NCI-H526 (cell line): ENCODE data around the gene ZFAND4.
"Not testable (repeated sequence)": the region's sequence is repeated elsewhere in the genome, so short reads cannot be mapped to it uniquely, and the experiment has no call there.

ENCODE experiments used
- DNase-seq, 2 experiments: peaks; one replicate each; lab custom pipeline; 2025; lab: John Stamatoyannopoulos, UW

Gene ZFAND4

DNA sequence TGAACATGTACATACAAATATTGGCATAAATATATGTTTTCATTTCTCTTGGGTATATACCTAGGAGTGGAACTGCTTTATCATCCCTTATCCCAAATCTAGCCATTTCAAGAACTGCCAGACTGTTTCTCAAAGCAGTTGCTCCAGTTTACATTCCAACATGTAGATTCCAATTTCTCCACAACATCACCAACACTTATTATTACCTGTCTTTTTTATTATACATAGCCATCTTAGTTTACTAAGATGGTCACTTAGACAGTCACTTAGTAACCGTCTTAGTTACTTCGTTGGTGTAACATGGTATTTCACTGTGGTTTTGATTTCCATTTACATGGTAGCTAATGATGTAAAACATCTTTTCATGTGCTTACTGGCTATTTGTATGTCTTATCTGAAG, 82.7 kb downstream of the ZFAND4 start:
- no peak for DNase-seq

DNA sequence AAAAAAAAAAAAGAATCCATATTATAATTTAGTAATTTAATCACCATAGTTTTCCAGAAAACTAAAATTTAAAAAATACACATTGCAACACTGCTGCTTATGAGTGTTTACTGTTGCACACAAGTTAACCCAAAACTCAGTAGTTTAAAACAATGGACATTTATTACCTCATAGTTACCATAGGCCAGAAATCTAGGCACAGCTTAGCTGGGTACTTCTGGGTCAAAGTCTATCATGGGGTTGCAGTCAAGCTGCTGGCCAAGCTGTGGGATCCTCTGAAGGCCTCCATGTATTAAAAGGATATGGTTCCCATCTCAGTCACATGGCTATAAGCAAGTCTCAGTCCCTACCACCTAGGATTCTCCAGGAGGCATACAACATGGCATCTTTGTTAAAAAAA, 83.6 kb downstream of the ZFAND4 start:
- no peak for DNase-seq

DNA sequence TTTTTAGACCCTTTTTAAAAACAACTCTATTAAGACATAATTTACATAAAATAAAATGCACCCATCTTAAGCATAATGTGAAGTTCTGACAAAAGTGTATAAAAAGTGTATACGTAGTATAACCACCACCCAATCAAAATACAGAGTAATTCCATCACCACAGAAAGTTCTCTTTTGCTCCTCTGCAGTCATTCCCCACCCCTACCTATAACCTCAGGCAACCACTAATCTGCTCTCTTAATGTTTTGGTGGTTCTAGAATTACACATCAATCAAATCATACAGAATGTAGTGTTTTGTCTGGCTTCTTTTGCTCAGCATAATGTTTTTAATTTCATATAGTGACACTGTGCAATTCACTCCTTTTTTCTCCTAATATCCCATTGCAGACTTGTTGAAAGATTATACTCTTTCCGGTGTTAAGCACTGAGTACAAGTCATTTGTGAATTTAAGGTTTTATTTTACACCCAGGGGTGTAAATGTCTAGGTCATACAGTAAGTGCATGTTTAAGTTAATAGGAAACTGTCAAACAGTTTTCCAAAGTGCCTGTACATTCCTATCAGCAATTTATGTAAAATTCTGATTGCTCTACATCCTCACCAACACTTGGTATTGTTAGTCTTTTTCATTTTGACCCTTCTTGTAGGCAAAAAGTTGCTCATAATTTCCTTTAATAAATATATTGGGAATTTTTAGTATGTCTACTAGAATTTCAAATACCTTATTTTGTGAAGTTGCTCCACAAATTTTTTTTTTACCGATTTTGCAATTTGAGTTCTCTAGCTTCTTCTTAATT, 86.3 kb downstream of the ZFAND4 start:
- DNase-seq, result no peak

DNA sequence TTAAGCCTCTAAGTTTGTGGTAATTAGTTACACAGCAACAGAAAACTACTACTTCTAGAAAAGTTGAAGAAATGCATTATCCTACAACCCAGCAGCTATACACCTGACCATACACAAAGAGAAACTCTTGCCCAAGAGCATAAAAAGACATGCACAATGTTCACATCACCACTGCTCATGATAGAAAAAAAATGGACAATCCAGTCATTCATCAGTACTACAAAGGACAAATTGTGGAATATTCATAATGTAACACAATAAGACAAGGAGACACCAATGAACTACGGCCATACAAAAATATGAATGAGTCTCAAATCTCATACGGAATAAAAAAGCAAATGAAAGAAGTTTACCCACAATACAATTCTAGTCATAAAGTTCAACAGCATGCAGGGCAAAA, 87.4 kb downstream of the ZFAND4 start:
- no peak for DNase-seq

DNA sequence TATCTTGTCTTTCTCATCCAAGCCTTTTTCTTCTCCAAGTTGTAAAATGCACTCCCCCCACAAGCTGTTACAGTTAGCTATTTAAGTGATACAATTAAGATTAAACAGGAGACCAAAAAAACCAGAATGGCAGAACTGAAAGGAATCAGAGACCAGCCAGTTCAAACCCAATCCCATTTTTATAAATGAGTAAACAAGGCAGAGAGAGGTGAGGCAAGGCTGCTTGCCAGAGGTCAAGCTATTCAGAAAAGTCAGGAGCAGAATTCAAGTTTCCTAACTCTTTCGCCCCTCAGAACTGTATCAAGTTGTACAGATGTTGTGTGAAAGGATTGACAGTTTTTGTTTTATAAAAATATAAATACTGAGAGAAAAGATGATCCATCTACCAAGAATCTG, 90.2 kb downstream of the ZFAND4 start:
- DNase-seq, result no peak

DNA sequence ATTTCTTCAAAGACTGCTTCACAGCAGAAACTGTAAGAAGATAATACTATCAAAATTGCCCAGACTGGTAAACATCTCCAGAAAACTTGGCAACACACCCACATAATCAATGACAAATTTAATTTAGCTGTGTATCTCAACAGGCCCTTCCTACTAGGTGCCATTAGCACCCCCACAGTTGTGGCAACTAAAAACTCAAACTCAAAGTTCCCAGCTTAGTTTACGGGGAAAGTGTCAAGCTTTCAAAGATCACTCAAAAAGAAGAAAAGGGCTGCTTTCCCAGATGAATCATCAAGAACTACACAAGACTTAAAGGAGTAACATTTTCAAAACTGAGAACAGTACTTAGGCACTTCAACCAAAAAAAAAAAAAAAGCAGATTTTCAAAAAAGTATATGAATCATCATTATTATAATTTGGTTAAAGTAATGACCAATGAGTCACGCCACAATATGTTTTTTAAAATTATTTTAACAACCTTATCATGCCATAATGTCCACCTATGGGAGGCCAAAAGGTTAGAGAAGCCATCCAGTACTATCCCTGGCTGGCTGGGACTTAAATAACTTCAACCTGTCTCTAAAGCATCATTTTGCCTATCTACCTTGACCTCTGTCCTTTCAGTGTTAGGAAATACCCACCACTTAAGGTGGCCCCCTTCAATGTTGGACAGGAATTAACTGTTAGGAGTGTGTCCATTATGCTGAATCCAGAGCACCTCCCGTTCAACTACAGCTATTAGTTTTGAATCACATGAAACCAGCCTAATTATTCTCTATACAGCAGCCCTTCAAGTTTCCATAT, 90.8 kb downstream of the ZFAND4 start:
- DNase-seq, result no peak

DNA sequence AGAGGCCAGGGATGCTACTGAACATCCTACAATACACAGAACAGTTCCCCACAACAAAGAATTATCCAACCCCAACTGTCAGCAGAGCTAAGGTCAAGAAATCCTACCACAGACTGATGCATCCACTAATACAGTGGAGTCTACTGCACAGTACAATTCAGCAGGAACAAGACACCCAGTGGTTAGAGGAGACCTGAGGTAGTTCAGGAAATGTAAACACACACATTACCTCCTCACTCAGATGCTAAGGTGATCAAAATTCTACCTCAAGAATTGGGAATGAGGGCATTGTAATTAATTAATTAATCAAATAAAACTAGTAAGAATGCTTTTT, 91.4 kb downstream of the ZFAND4 start:
- DNase-seq, result peak; percentile 4 to 12

DNA sequence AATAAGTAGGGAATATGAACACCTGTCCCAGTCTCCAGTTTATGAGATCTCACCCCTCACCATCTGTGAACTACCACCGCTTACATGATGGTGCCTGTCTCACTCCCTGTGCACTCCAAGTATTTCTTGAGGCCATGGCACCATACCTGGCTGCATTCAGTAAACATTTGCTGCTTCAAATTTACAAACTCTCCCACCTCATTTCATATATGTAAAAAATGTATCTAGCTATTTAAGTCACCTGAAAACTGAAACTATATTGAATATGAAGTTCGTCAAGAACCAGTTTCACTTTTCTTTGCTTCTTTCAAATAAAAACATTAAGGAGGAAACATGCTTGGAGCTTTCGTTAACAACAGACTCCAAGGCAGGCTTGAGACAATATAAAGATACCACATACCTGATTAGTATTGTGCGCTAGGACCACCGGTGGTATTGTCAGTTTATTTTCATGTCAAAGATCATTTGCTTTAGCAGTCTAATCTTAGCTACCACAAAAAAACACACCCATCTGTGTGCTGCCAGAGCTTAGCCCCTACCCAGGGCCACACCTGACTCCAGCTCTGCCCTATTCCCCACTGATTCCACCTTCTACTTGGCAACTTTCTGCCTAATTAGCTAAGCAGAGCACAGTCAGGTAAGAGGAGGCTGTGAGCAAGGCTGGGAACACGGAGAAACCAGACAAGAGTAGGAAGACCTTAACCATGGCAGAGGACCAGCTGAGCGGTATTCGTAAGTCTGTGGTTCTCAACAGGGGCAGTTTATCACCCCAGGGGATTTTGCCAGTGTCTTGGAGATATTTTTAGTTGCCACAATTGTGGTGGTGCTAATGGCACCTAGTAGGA, 92.0 kb downstream of the ZFAND4 start:
- peak; percentile 19 to 51 for DNase-seq

DNA sequence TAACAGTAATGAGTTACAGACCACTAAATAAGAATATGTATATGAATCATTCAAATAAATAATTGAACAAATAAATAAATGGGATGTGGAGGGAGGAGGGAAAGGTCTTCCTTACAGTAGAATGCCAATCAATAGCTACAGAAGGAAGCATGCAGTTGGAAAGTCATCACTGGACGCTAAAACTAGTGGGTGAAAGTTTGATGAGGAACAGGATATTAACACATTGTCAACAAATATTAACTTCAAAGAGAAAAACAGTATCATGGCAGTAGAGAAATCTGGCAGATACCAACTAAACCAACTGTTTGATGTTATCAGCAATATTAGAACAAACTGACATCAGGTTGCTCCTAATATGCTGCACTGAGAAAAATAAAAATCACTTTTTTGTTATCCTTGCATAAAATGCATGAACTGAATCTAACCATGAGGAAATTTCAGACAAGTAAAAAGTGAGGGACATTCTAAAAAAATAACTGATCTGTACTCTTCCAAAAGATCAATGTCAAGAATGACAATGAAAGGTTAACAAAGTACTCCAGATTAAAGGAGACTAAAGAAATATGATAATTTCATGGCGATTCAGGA, 94.1 kb downstream of the ZFAND4 start:
- DNase-seq, result no peak

DNA sequence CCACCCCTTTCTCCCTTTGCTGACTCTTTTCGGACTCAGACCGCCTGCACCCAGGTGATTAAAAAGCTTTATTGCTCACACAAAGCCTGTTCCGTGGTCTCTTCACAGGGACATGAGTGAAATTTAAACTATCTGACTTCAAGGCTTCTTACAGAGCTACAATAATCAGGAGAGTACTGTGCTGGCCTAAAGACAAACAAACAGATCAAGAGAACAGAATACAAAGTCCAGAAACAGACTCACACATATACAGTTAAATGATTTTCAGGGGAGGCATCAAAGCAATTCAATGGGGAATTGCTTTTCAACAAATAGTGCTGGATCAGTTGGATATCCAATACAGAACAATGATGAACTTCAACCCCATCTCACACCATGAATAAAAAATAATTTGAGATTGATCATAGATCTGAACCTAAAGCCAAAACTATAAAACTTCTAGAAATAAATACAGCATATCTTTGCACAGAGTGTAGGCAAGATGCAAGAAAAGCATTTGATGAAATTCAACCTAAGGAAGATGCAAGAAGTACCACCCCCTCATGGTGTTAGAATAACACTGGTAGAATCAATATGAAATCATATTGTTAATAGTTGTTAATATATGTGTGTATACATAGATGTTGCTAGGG, 96.5 kb downstream of the ZFAND4 start:
- no peak for DNase-seq

DNA sequence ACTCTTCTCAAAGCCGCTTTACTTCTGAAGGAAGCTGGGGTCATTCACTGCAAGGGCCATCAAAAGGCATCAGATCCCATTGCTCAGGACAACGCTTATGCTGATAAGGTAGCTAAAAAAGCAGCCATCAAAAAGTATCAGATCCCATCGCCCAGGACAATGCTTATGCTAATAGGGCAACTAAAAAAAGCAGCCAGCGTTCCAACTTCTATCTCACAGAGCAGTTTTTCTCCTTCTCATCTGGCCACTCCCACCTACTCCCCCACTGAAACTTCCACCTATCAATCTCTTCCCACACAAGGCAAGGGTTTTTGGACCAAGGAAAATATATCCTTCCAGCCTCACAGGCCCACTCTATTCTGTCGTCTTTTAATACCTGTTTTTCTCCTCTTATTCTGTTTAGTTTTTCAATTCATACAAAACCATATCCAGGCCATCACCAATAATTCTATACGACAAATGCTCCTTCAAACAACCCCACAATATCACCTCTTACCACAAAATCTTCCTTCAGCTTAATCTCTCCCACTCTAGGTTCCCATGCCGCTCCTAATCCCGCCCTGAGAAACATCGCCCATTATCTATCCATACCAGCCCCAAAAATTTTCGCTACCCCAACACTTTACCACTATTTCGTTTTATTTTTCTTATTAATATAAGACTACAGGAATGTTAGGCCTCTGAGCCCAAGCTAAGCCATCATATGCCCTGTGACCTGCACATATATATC, 97.4 kb downstream of the ZFAND4 start:
- DNase-seq, result not testable (repeated sequence)

DNA sequence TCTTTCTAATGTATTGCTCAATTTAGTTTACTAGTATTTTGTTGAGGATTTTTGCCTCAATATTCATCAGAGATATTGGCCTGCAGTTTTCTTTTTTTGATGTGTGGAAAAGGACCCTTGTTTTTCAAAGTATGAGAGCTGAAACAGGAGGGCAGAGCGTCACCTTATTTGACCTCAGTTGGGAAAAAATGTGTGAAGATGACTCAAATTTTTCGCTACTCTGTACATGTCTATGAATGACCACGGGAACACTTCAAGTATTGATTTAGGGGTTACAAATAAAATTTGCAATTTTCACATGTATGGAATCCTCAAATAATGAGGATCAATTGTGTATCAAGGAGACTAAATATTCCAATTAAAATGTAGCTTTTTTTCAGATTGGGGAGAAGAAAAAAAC, 103.1 kb downstream of the ZFAND4 start:
- DNase-seq, result no peak

DNA sequence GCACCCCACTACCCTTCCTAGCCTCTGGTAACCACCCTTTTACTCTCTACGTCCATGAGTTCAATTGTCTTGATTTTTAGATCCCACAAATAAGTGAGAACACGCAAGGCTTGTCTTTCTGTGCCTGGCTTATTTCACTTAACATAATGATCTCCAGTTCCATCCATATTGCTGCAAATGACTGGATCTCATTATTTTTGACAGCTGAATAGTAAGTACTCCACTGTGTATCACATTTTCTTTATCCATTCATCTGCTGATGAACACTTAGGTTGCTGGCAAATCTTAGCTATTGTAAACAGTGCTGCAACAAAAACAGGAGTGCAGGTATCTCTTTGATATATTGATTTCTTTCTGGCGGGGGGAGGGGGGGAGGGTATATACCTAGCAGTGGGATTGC, 106.2 kb downstream of the ZFAND4 start:
- no peak for DNase-seq
